Liver (tissue), 9 donors: ENCODE measurements around the gene SYCN. TPM values are rescaled to one million over a fixed set of nuclear protein-coding genes. Genes with fewer than 3 reads are reported as not detected.

ENCODE experiments used
- DNase-seq: peaks from one replicate; pipeline ENCODE4 v3.0.0-alpha.2; 2017; ENCODE audit warnings: low spot score
- H3K27ac ChIP-seq, 2 donors: one replicate each; pipeline ENCODE4 v1.7.0; 2013; ENCODE audit warnings: inconsistent platforms in 2 of 2, low read length in 2 of 2, control low read depth in 1 of 2, low read depth in 1 of 2, mild to moderate bottlenecking in 1 of 2
- H3K27me3 ChIP-seq, 4 donors: one replicate each; pipeline versions ENCODE4 v1.6.1 to v1.7.0; 2013; ENCODE audit warnings: low read length in 3 of 4, inconsistent platforms in 1 of 4, mild to moderate bottlenecking in 1 of 4, moderate library complexity in 1 of 4; ENCODE audit not compliant: control insufficient read depth in 4 of 4, insufficient read depth in 4 of 4
- H3K36me3 ChIP-seq, 4 donors: one replicate each; pipeline versions ENCODE4 v1.6.1 to v1.7.0; 2013; ENCODE audit warnings: low read length in 3 of 4, mild to moderate bottlenecking in 3 of 4, low read depth in 1 of 4, moderate library complexity in 1 of 4; ENCODE audit not compliant: control insufficient read depth in 4 of 4, insufficient read depth in 3 of 4
- H3K4me1 ChIP-seq, 4 donors: one replicate each; pipeline versions ENCODE4 v1.6.1 to v1.7.0; 2013; ENCODE audit warnings: low read length in 3 of 4, mild to moderate bottlenecking in 3 of 4, moderate library complexity in 1 of 4; ENCODE audit not compliant: control insufficient read depth in 4 of 4, insufficient read depth in 4 of 4
- H3K4me3 ChIP-seq, 3 donors: one replicate each; pipeline versions ENCODE4 v1.6.1 to v1.7.0; 2013; ENCODE audit warnings: low read length in 3 of 3, control low read depth in 1 of 3, low read depth in 1 of 3, mild to moderate bottlenecking in 1 of 3
- H3K9ac ChIP-seq, 2 donors: one replicate each; pipeline ENCODE4 v1.7.0; 2013; ENCODE audit warnings: low read length in 2 of 2, mild to moderate bottlenecking in 2 of 2, moderate library complexity in 2 of 2, control low read depth in 1 of 2, low read depth in 1 of 2
- H3K9me3 ChIP-seq, 4 donors: one replicate each; pipeline versions ENCODE4 v1.6.1 to v1.7.0; 2013; ENCODE audit warnings: low read length in 3 of 4; ENCODE audit not compliant: control insufficient read depth in 4 of 4
- ATF3 ChIP-seq: IDR thresholded peaks from 2 replicates; pipeline ENCODE4 v1.6.1; 2016; ENCODE audit warnings: antibody characterized with exemption
- CTCF ChIP-seq: fragments of 150-350 bp; IDR thresholded peaks from 2 replicates; pipeline ENCODE4 v1.5.1; 2017; ENCODE audit warnings: improper control_type of control experiment, low read depth, low read length; ENCODE audit not compliant: missing input control
- EGR1 ChIP-seq, 2 donors: IDR thresholded peaks; 2 replicates each; pipeline ENCODE4 v1.6.1; 2016 to 2018; ENCODE audit warnings: antibody characterized with exemption in 2 of 2, low read depth in 2 of 2
- FOXA1 ChIP-seq: IDR thresholded peaks from 2 replicates; pipeline ENCODE4 v1.6.1; 2016; ENCODE audit warnings: antibody characterized with exemption
- FOXA2 ChIP-seq: IDR thresholded peaks from 2 replicates; pipeline ENCODE4 v1.6.1; 2016; ENCODE audit warnings: antibody characterized with exemption
- GABPA ChIP-seq, 2 donors: IDR thresholded peaks in 1 of 2; conservative IDR thresholded peaks in 1 of 2; 2 replicates each; pipeline ENCODE4 v1.6.1; 2016; ENCODE audit warnings: antibody characterized with exemption in 2 of 2, mild to moderate bottlenecking in 1 of 2, moderate library complexity in 1 of 2
- HNF4A ChIP-seq, 2 donors: conservative IDR thresholded peaks; 2 replicates each; pipeline ENCODE4 v1.6.1; 2016; ENCODE audit warnings: antibody characterized with exemption in 2 of 2, mild to moderate bottlenecking in 2 of 2
- HNF4G ChIP-seq: IDR thresholded peaks from 2 replicates; pipeline ENCODE4 v1.6.1; 2016; ENCODE audit warnings: antibody characterized with exemption
- JUND ChIP-seq, 2 donors: IDR thresholded peaks; 2 replicates each; pipeline ENCODE4 v1.6.1; 2016; ENCODE audit warnings: antibody characterized with exemption in 2 of 2
- MAX ChIP-seq: IDR thresholded peaks from 2 replicates; pipeline ENCODE4 v1.6.1; 2016; ENCODE audit warnings: antibody characterized with exemption
- NR2F2 ChIP-seq: IDR thresholded peaks from 2 replicates; pipeline ENCODE4 v1.6.1; 2016; ENCODE audit warnings: antibody characterized with exemption
- RAD21 ChIP-seq, 2 donors: IDR thresholded peaks; 2 replicates each; pipeline ENCODE4 v1.6.1; 2016; ENCODE audit warnings: antibody characterized with exemption in 2 of 2, mild to moderate bottlenecking in 2 of 2
- RXRA ChIP-seq, 2 donors: IDR thresholded peaks; 2 replicates each; pipeline ENCODE4 v1.6.1; 2017 to 2018; ENCODE audit warnings: antibody characterized with exemption in 2 of 2, mild to moderate bottlenecking in 1 of 2
- SP1 ChIP-seq: IDR thresholded peaks from 2 replicates; pipeline ENCODE4 v1.6.1; 2018; ENCODE audit warnings: antibody characterized with exemption, mild to moderate bottlenecking
- TAF1 ChIP-seq: conservative IDR thresholded peaks from 2 replicates; pipeline ENCODE4 v1.6.1; 2016; ENCODE audit warnings: antibody characterized with exemption, mild to moderate bottlenecking
- YY1 ChIP-seq: IDR thresholded peaks from 2 replicates; pipeline ENCODE4 v1.6.1; 2016; ENCODE audit warnings: antibody characterized with exemption, mild to moderate bottlenecking
- ZBTB33 ChIP-seq: IDR thresholded peaks from 2 replicates; pipeline ENCODE4 v1.6.1; 2016; ENCODE audit warnings: antibody characterized with exemption
- WGBS: extraction: QIAGEN DNeasy Blood & Tissue Kit; methylation state at CpG from one replicate; pipeline ENCODE4 v1.1.7; 2013; 5-methylcytosine and 5-hydroxymethylcytosine counted together
- polyA plus RNA-seq, 2 donors: library from polyadenylated mRNA; stranded (reverse) in 1 of 2; unstranded in 1 of 2; fragments of 200-250 nt in 1 of 2; fragments of >200 nt in 1 of 2; fragmentation: Nextera tagmentation in 1 of 2; extraction: Ambion mirVana in 1 of 2; gene quantifications; one replicate each; pipeline versions ENCODE4 v1.2.1 to v1.2.3, GENCODE V29; 2013 to 2015
- total RNA-seq, 2 donors: library from RNA; depleted of rRNA; stranded (reverse); fragments of >200 nt; gene quantifications; one replicate each; pipeline ENCODE4 v1.2.3, GENCODE V29; 2014
- donor health status: healthy.
- donor health status: healthy.
- donor health status: healthy.
- donor health status: healthy.
- donor health status: healthy.

The SYCN gene
- total and polyA plus RNA-seq, 4 donors: not detected

GRCh38 chr19:39190768-39191167 is 13.3 kb downstream of the SYCN start:
- Histone ChIP-seq H3K9ac (no peak overlapping the region), H3K36me3 (no peaks in the 10 kb centered on the region), H3K27me3 (peaks cover 0 to 4% (median 0%) of the 10 kb centered on the region in 4 donors), H3K9me3 (no peaks in the 10 kb centered on the region), H3K4me3 (no peak overlapping the region), H3K4me1 (peaks cover 0 to 2% (median 0%) of the 10 kb centered on the region in 4 donors), H3K27ac (no peak overlapping the region)
- no peak for DNase-seq
- TF ChIP-seq ZBTB33: no peak
- no peak for TF ChIP-seq MAX
- no peak for TF ChIP-seq TAF1
- TF ChIP-seq CTCF: no peak
- TF ChIP-seq SP1: no peak
- TF ChIP-seq NR2F2: no peak
- TF ChIP-seq FOXA2: no peak
- TF ChIP-seq FOXA1: no peak
- TF ChIP-seq ATF3: no peak
- no peak for TF ChIP-seq GABPA (IDR thresholded peaks at IDR 0.05 in 1 of 2, conservative IDR thresholded peaks at IDR 0.05 in 1 of 2)
- no peak for TF ChIP-seq HNF4A (conservative IDR thresholded peaks at IDR 0.05)
- no peak for TF ChIP-seq YY1
- no peak for TF ChIP-seq RXRA (IDR thresholded peaks at IDR 0.05)
- no peak for TF ChIP-seq JUND (IDR thresholded peaks at IDR 0.05)
- no peak for TF ChIP-seq RAD21 (IDR thresholded peaks at IDR 0.05)
- TF ChIP-seq EGR1 (IDR thresholded peaks at IDR 0.05; ENCODE audit: low read depth in 2 of 2): no peak
- WGBS: 30% methylated on average over 11 of the region's 11 CpGs

DNA sequence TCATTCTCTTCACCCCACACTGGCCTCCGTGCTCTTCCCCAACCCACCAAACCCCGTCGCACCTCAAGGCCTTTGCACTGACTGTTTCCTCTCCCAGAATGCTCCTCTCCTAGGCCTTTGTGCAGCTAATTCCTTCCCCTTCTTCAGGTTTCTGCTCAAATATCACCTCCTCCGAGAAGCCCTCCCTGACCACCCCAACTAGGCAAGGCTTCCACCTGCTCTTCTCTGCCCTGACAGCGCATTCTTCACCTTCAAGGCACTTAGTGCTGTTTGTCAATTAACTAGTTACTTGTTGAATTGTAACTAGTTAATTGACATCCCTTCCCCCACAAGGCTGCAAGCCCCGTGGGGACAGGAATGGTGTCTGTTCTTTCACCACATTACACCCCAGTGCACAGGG is 15.1 kb downstream of the SYCN start:
- no peak overlapping the region for H3K27ac ChIP-seq
- 66% methylated on average over 6 of the region's 6 CpGs for WGBS
- peaks cover 0 to 2% (median 0%) of the 10 kb centered on the region in 4 donors for H3K4me1 ChIP-seq
- no peak for DNase-seq
- no peaks in the 10 kb centered on the region for H3K36me3 ChIP-seq
- no peak overlapping the region for H3K4me3 ChIP-seq
- TF ChIP-seq HNF4A (conservative IDR thresholded peaks at IDR 0.05) (no peak), SP1 (no peak), NR2F2 (no peak), FOXA1 (no peak), HNF4G (no peak), EGR1 (IDR thresholded peaks at IDR 0.05; ENCODE audit: low read depth in 2 of 2) (no peak), CTCF (no peak), GABPA (IDR thresholded peaks at IDR 0.05 in 1 of 2, conservative IDR thresholded peaks at IDR 0.05 in 1 of 2) (no peak)
- no peak overlapping the region for H3K9ac ChIP-seq
- H3K27me3 ChIP-seq: peaks cover 0 to 3% (median 0%) of the 10 kb centered on the region in 4 donors
- no peaks in the 10 kb centered on the region for H3K9me3 ChIP-seq
